Measurements from ENCODE around the gene PIK3R1. TPM values are rescaled to one million over a fixed set of nuclear protein-coding genes. Genes with fewer than 3 reads are reported as not detected.

Gene PIK3R1
- total RNA-seq, 2 donors from 2014 or later: 29.8 to 30.2 TPM

DNA sequence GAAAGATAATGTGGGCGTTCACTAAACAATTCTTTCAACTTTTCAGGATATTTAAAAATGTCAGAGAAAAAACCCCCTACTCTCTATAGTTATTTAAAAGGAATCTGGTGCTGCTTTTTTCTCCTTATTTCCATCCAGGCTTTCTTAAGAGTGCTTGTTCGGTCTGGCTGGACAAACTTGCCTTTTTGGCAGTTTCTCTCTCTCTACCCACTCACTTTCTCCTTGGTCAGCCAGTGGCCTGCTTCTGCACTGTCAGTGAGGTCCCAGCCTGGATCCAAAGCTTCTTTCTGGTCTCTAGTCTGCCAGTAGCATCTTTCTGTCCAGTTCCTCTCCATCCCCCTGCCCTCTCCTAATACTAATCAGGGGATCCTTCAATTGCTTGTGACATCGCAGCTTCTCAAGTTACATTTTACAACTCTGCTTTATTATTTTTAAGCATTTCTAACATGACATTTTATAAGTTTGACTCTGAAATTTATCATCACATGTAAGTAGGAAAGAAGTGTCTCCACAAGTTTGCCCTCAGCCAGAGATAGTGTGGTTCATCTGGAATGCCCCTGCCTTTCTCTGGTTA lies 50.4 kb downstream of the PIK3R1 start:
- H3K4me1 ChIP-seq (ENCODE audit: control insufficient read depth, insufficient read depth, low read length): peaks cover 5% of the 10 kb centered on the region

DNA sequence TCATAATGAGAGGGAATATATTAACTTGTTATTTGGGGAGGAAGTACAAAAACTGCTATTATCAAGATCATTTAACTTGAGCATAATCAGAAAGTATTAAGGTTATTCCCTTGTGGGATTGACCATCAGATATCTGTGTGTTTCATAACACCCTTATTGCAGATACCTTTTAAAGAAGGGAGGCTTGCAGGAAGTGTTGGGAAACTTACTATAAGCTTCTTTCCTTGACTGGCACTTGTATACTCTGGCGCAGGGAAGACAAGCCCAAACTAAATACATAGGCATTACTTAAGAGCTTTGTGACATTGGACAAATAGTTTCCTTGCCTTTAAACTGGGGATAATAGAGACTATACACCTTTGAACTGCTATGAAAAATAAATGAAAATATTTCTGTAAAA lies 50.9 kb downstream of the PIK3R1 start:
- no peak overlapping the region for H3K9ac ChIP-seq (ENCODE audit: extremely low read depth, low read length, poor library complexity, severe bottlenecking)
- Mint-ChIP-seq H3K4me3 (no peak overlapping the region), H3K9me3 (peaks cover 11% of the 10 kb centered on the region), H3K27me3 (ENCODE audit: insufficient read depth) (no peaks in the 10 kb centered on the region), H3K27ac (no peak overlapping the region), H3K36me3 (ENCODE audit: low read depth) (peaks cover 21% of the 10 kb centered on the region), H3K4me1 (peaks cover 19% of the 10 kb centered on the region)
- no peak overlapping the region for H3K27ac ChIP-seq (ENCODE audit: low read depth, low read length)
- DNase-seq: no peak
- TF ChIP-seq, protein P1, sequence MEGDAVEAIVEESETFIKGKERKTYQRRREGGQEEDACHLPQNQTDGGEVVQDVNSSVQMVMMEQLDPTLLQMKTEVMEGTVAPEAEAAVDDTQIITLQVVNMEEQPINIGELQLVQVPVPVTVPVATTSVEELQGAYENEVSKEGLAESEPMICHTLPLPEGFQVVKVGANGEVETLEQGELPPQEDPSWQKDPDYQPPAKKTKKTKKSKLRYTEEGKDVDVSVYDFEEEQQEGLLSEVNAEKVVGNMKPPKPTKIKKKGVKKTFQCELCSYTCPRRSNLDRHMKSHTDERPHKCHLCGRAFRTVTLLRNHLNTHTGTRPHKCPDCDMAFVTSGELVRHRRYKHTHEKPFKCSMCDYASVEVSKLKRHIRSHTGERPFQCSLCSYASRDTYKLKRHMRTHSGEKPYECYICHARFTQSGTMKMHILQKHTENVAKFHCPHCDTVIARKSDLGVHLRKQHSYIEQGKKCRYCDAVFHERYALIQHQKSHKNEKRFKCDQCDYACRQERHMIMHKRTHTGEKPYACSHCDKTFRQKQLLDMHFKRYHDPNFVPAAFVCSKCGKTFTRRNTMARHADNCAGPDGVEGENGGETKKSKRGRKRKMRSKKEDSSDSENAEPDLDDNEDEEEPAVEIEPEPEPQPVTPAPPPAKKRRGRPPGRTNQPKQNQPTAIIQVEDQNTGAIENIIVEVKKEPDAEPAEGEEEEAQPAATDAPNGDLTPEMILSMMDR (conservative IDR thresholded peaks at IDR 0.05): no peak
- WGBS, 2 experiments (ENCODE audit: insufficient coverage in 1 of 2, insufficient read length in 1 of 2): 100% methylated on average over 1 of the region's 1 CpG; no CpG with 5 or more reads in 1 of the 2 experiments
- H3K4me3 ChIP-seq (ENCODE audit: low read length): no peak overlapping the region
- H3K9me3 ChIP-seq (ENCODE audit: control insufficient read depth, low read length): peaks cover 29% of the 10 kb centered on the region
- H3K36me3 ChIP-seq (ENCODE audit: control insufficient read depth, insufficient read depth, low read length): no peaks in the 10 kb centered on the region
- no peaks in the 10 kb centered on the region for H3K27me3 ChIP-seq (ENCODE audit: control insufficient read depth, insufficient read depth, low read length, poor library complexity, severe bottlenecking)
- peaks cover 5% of the 10 kb centered on the region for H3K4me1 ChIP-seq (ENCODE audit: control insufficient read depth, insufficient read depth, low read length)

More for the DNA sequence above, 50.4 kb downstream of the PIK3R1 start:
- peaks cover 21% of the 10 kb centered on the region for H3K36me3 Mint-ChIP-seq (ENCODE audit: low read depth)
- Histone ChIP-seq H3K27me3 (ENCODE audit: control insufficient read depth, insufficient read depth, low read length, poor library complexity, severe bottlenecking) (no peaks in the 10 kb centered on the region), H3K9me3 (ENCODE audit: control insufficient read depth, low read length) (peaks cover 29% of the 10 kb centered on the region), H3K4me3 (ENCODE audit: low read length) (no peak overlapping the region), H3K9ac (ENCODE audit: extremely low read depth, low read length, poor library complexity, severe bottlenecking) (no peak overlapping the region), H3K27ac (ENCODE audit: low read depth, low read length) (no peak overlapping the region), H3K36me3 (ENCODE audit: control insufficient read depth, insufficient read depth, low read length) (no peaks in the 10 kb centered on the region)
- no peak overlapping the region for H3K4me3 Mint-ChIP-seq
- H3K9me3 Mint-ChIP-seq: peaks cover 11% of the 10 kb centered on the region
- peak overlapping the region; percentile 36 for H3K27ac Mint-ChIP-seq
- 89 to 96% methylated on average over 1 to 3 of the region's 3 CpGs for WGBS, 2 experiments (ENCODE audit: insufficient coverage in 1 of 2, insufficient read length in 1 of 2)
- no peak for DNase-seq
- peaks cover 19% of the 10 kb centered on the region for H3K4me1 Mint-ChIP-seq
- H3K27me3 Mint-ChIP-seq (ENCODE audit: insufficient read depth): no peaks in the 10 kb centered on the region
- TF ChIP-seq, protein P1 (conservative IDR thresholded peaks at IDR 0.05): no peak

DNA sequence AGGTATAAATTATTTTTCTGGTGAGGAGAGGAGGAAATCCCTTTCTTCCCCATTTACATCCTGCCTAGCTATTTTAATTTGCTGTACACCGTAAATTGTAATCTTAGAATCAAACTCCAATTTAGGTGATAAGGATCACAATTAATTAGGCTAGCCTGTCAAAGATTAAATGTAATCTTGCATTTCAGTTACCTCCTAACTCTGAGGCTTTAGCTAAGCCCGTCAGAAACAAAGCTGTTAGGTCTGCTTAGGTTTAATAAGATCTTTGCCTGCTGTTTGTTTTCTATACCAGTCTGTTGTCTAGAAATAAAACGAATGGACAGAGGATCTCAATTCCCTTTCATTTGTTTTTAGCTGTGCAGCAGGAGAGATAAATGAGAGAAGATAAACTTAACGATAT lies 51.5 kb downstream of the PIK3R1 start:
- Mint-ChIP-seq H3K4me1 (peaks cover 19% of the 10 kb centered on the region), H3K36me3 (ENCODE audit: low read depth) (peaks cover 18% of the 10 kb centered on the region), H3K27me3 (ENCODE audit: insufficient read depth) (no peaks in the 10 kb centered on the region), H3K4me3 (no peak overlapping the region), H3K9me3 (peaks cover 7% of the 10 kb centered on the region), H3K27ac (peak overlapping the region; percentile 13)
- Histone ChIP-seq H3K4me3 (ENCODE audit: low read length) (peak overlapping the region; percentile 11), H3K9me3 (ENCODE audit: control insufficient read depth, low read length) (peaks cover 23% of the 10 kb centered on the region), H3K27ac (ENCODE audit: low read depth, low read length) (no peak overlapping the region), H3K36me3 (ENCODE audit: control insufficient read depth, insufficient read depth, low read length) (no peaks in the 10 kb centered on the region), H3K4me1 (ENCODE audit: control insufficient read depth, insufficient read depth, low read length) (peaks cover 5% of the 10 kb centered on the region), H3K9ac (ENCODE audit: extremely low read depth, low read length, poor library complexity, severe bottlenecking) (no peak overlapping the region), H3K27me3 (ENCODE audit: control insufficient read depth, insufficient read depth, low read length, poor library complexity, severe bottlenecking) (no peaks in the 10 kb centered on the region)
- TF ChIP-seq, protein P1 (conservative IDR thresholded peaks at IDR 0.05): no peak
- no peak for DNase-seq
- WGBS, 2 experiments (ENCODE audit: insufficient coverage in 1 of 2, insufficient read length in 1 of 2): 73 to 79% methylated on average over 4 of the region's 4 CpGs
